Measurements from ENCODE around the gene KHDRBS1.

DNA sequence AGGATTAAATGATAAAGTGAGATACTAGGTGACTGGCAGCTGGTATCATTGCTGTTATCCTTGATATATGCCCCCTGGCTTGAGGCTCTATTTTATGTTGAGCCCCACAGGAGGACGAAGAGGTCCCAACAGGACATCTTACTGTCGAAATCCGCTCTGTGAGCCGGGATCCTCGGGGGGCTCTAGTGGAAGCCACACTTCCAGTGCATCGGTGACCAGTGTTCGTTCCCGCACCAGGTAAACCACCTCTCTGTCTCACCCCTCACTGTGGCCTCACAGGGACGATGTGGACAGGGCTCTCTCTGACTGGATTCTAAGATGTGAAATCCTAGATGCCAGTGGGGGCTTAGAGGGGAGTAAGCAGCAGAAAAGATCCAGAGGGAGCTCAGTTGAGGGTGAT, 61.2 kb downstream of the KHDRBS1 start:
- TF ChIP-seq, protein P1, sequence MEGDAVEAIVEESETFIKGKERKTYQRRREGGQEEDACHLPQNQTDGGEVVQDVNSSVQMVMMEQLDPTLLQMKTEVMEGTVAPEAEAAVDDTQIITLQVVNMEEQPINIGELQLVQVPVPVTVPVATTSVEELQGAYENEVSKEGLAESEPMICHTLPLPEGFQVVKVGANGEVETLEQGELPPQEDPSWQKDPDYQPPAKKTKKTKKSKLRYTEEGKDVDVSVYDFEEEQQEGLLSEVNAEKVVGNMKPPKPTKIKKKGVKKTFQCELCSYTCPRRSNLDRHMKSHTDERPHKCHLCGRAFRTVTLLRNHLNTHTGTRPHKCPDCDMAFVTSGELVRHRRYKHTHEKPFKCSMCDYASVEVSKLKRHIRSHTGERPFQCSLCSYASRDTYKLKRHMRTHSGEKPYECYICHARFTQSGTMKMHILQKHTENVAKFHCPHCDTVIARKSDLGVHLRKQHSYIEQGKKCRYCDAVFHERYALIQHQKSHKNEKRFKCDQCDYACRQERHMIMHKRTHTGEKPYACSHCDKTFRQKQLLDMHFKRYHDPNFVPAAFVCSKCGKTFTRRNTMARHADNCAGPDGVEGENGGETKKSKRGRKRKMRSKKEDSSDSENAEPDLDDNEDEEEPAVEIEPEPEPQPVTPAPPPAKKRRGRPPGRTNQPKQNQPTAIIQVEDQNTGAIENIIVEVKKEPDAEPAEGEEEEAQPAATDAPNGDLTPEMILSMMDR (IDR thresholded peaks at IDR 0.05; ENCODE audit: low read depth, low read length, poor library complexity, severe bottlenecking): no peak
- TF ChIP-seq EZH2phosphoT487 (IDR thresholded peaks at IDR 0.05; ENCODE audit: borderline replicate concordance, low read length): no peak
